ENCODE data around the gene DISC1.
"Not testable (repeated sequence)": the region's sequence is repeated elsewhere in the genome, so short reads cannot be mapped to it uniquely, and the experiment has no call there.

DISC1 gene

GRCh38 chr1:231626535-231626950 lies at the start of gene DISC1:
TSS of gene DISC1 (plus strand) at chr1:231626790. CDS start at chr1:231626868, 78 bp downstream.
- in situ Hi-C loops (cut with MboI; ENCODE audit: low sequenced_read_pairs): no loop called here

- in situ Hi-C loops (cut with MboI; ENCODE audit: low sequenced_read_pairs): no loop called here
These were observed 49.5 kb upstream of the DISC1 start for GRCh38 chr1:231576804-231577718.

- in situ Hi-C loops (cut with MboI; ENCODE audit: low sequenced_read_pairs): no loop called here
These were observed 45.7 kb upstream of the DISC1 start for GRCh38 chr1:231580874-231581273.

GRCh38 chr1:231581859-231582258 lies 44.7 kb upstream of the DISC1 start:
- in situ Hi-C loops (cut with MboI; ENCODE audit: low sequenced_read_pairs): no loop called here

GRCh38 chr1:231583376-231583775 lies 43.2 kb upstream of the DISC1 start:
- in situ Hi-C loops (cut with MboI; ENCODE audit: low sequenced_read_pairs): no loop called here

GRCh38 chr1:231584117-231584516 lies 42.5 kb upstream of the DISC1 start:
- in situ Hi-C loops (cut with MboI; ENCODE audit: low sequenced_read_pairs): no loop called here

- in situ Hi-C loops (cut with MboI; ENCODE audit: low sequenced_read_pairs): loop anchor here (5.0 kb wide), 1 partner anchor 228 kb away; no protein-coding TSS in a partner anchor
These were observed 41.7 kb upstream of the DISC1 start for GRCh38 chr1:231584921-231585320.

- in situ Hi-C loops (cut with MboI; ENCODE audit: low sequenced_read_pairs): no loop called here
These were observed 36.0 kb upstream of the DISC1 start for GRCh38 chr1:231590453-231591198.

GRCh38 chr1:231591466-231591865 lies 35.1 kb upstream of the DISC1 start:
- in situ Hi-C loops (cut with MboI; ENCODE audit: low sequenced_read_pairs): no loop called here

- in situ Hi-C loops (cut with MboI; ENCODE audit: low sequenced_read_pairs): no loop called here
These were observed 33.8 kb upstream of the DISC1 start for GRCh38 chr1:231592809-231593208.

- in situ Hi-C loops (cut with MboI; ENCODE audit: low sequenced_read_pairs): not testable (repeated sequence)
These were observed 33.3 kb upstream of the DISC1 start for GRCh38 chr1:231593264-231593663.

- in situ Hi-C loops (cut with MboI; ENCODE audit: low sequenced_read_pairs): no loop called here
These were observed 32.5 kb upstream of the DISC1 start for GRCh38 chr1:231594123-231594522.

- in situ Hi-C loops (cut with MboI; ENCODE audit: low sequenced_read_pairs): no loop called here
These were observed 31.8 kb upstream of the DISC1 start for GRCh38 chr1:231594749-231595148.

- in situ Hi-C loops (cut with MboI; ENCODE audit: low sequenced_read_pairs): no loop called here
These were observed 30.2 kb upstream of the DISC1 start for GRCh38 chr1:231596337-231596791.

GRCh38 chr1:231597971-231598370 lies 28.6 kb upstream of the DISC1 start:
- in situ Hi-C loops (cut with MboI; ENCODE audit: low sequenced_read_pairs): no loop called here

GRCh38 chr1:231600458-231600976 lies 26.1 kb upstream of the DISC1 start:
- in situ Hi-C loops (cut with MboI; ENCODE audit: low sequenced_read_pairs): no loop called here

- in situ Hi-C loops (cut with MboI; ENCODE audit: low sequenced_read_pairs): no loop called here
These were observed 24.5 kb upstream of the DISC1 start for GRCh38 chr1:231601824-231602672.

GRCh38 chr1:231602673-231602984 lies 24.0 kb upstream of the DISC1 start:
- in situ Hi-C loops (cut with MboI; ENCODE audit: low sequenced_read_pairs): no loop called here

GRCh38 chr1:231603598-231604275 lies 22.9 kb upstream of the DISC1 start:
- in situ Hi-C loops (cut with MboI; ENCODE audit: low sequenced_read_pairs): no loop called here

- in situ Hi-C loops (cut with MboI; ENCODE audit: low sequenced_read_pairs): no loop called here
These were observed 22.3 kb upstream of the DISC1 start for GRCh38 chr1:231604276-231604621.
